Upper lobe of left lung (tissue), 4 donors: ENCODE results near the gene LRP1B.

ENCODE experiments used
- CTCF ChIP-seq, 6 experiments: fragments of 450-650 bp in 4 of 6; fragments of 200-600 bp in 2 of 6; sonication (generic) in 2 of 6; IDR thresholded peaks; one replicate each; pipeline ENCODE4 v1.5.1; 2016 to 2019; ENCODE audit warnings: antibody characterized with exemption in 6 of 6
- EP300 ChIP-seq, 4 donors: sonication (generic); formaldehyde crosslinking; IDR thresholded peaks; one replicate each; pipeline ENCODE4 v1.5.1; 2017; ENCODE audit warnings: antibody characterized with exemption in 4 of 4, control low read depth in 2 of 4
- POLR2AphosphoS5 ChIP-seq, 2 donors: sonication (generic); formaldehyde crosslinking; IDR thresholded peaks; one replicate each; pipeline ENCODE4 v1.5.1; 2017; ENCODE audit warnings: antibody characterized with exemption in 2 of 2

GRCh38 chr2:140344838-140345237, 1786.0 kb downstream of the LRP1B start:
- no peak for TF ChIP-seq POLR2AphosphoS5 (IDR thresholded peaks at IDR 0.05)
- TF ChIP-seq CTCF (IDR thresholded peaks at IDR 0.05): no peak
- no peak for TF ChIP-seq EP300 (IDR thresholded peaks at IDR 0.05)
